ENCODE data around the gene SLFN12L.
A peak's percentile ranks its signal among the peaks of the same experiment; 100 is the strongest.

SLFN12L gene

GRCh38 chr17:35559495-35560210 is 22.2 kb upstream of the SLFN12L start:
- Histone ChIP-seq H3K9me3 (ENCODE audit: insufficient read depth, low read length) (no peaks in the 10 kb centered on the region), H3K4me3 (ENCODE audit: low read length) (no peak overlapping the region), H3K27ac (ENCODE audit: low read length) (no peak overlapping the region), H3K27me3 (ENCODE audit: low read depth, low read length) (0 out of 2 replicates have a peak, but pooled peaks cover 8% of the 10 kb centered on the region), H3K79me2 (ENCODE audit: low read length) (no peaks in the 10 kb centered on the region), H3K9ac (ENCODE audit: low read length) (no peak overlapping the region), H4K20me1 (ENCODE audit: insufficient read depth, low read length) (no peaks in the 10 kb centered on the region), H3K4me1 (ENCODE audit: low read length) (peaks cover 9% of the 10 kb centered on the region), H2AFZ (ENCODE audit: low read depth, low read length) (no peak overlapping the region), H3K36me3 (replicated peaks; ENCODE audit: low read depth, low read length) (no peaks in the 10 kb centered on the region), H3K4me2 (ENCODE audit: low read length) (no peak overlapping the region)
- TF ChIP-seq EZH2phosphoT487 (IDR thresholded peaks at IDR 0.05; ENCODE audit: low read depth): no peak
- no peak for TF ChIP-seq CTCF (IDR thresholded peaks at IDR 0.05; ENCODE audit: low read depth, low read length)

GRCh38 chr17:35557353-35557752 is 19.9 kb upstream of the SLFN12L start:
- no peak for TF ChIP-seq EZH2phosphoT487 (IDR thresholded peaks at IDR 0.05; ENCODE audit: low read depth)
- no peak for TF ChIP-seq CTCF (IDR thresholded peaks at IDR 0.05; ENCODE audit: low read depth, low read length)
- no peak overlapping the region for H3K4me2 ChIP-seq (ENCODE audit: low read length)

GRCh38 chr17:35555691-35556090 is 18.2 kb upstream of the SLFN12L start:
- Histone ChIP-seq H3K79me2 (ENCODE audit: low read length) (no peaks in the 10 kb centered on the region), H2AFZ (ENCODE audit: low read depth, low read length) (no peak overlapping the region), H3K36me3 (replicated peaks; ENCODE audit: low read depth, low read length) (no peaks in the 10 kb centered on the region), H3K27me3 (ENCODE audit: low read depth, low read length) (peaks cover 15% of the 10 kb centered on the region; the same call in 1 of the 2 replicates), H3K4me1 (ENCODE audit: low read length) (peaks cover 6% of the 10 kb centered on the region), H3K4me3 (ENCODE audit: low read length) (no peak overlapping the region), H3K4me2 (ENCODE audit: low read length) (no peak overlapping the region), H4K20me1 (ENCODE audit: insufficient read depth, low read length) (no peaks in the 10 kb centered on the region), H3K9ac (ENCODE audit: low read length) (no peak overlapping the region), H3K27ac (ENCODE audit: low read length) (no peak overlapping the region), H3K9me3 (ENCODE audit: insufficient read depth, low read length) (no peaks in the 10 kb centered on the region)
- TF ChIP-seq EZH2phosphoT487 (IDR thresholded peaks at IDR 0.05; ENCODE audit: low read depth) (no peak), CTCF (IDR thresholded peaks at IDR 0.05; ENCODE audit: low read depth, low read length) (peak; percentile 59)

More at GRCh38 chr17:35557353-35557752, 19.9 kb upstream of the SLFN12L start:
- Histone ChIP-seq H3K36me3 (replicated peaks; ENCODE audit: low read depth, low read length) (no peaks in the 10 kb centered on the region), H4K20me1 (ENCODE audit: insufficient read depth, low read length) (no peaks in the 10 kb centered on the region), H2AFZ (ENCODE audit: low read depth, low read length) (no peak overlapping the region), H3K9me3 (ENCODE audit: insufficient read depth, low read length) (no peaks in the 10 kb centered on the region), H3K79me2 (ENCODE audit: low read length) (no peaks in the 10 kb centered on the region), H3K4me1 (ENCODE audit: low read length) (peaks cover 6% of the 10 kb centered on the region), H3K9ac (ENCODE audit: low read length) (no peak overlapping the region), H3K27me3 (ENCODE audit: low read depth, low read length) (peaks cover 15% of the 10 kb centered on the region; the same call in 1 of the 2 replicates), H3K27ac (ENCODE audit: low read length) (no peak overlapping the region), H3K4me3 (ENCODE audit: low read length) (no peak overlapping the region)

GRCh38 chr17:35554668-35555067 is 17.2 kb upstream of the SLFN12L start:
- TF ChIP-seq EZH2phosphoT487 (IDR thresholded peaks at IDR 0.05; ENCODE audit: low read depth) (no peak), CTCF (IDR thresholded peaks at IDR 0.05; ENCODE audit: low read depth, low read length) (no peak)
- Histone ChIP-seq H3K79me2 (ENCODE audit: low read length) (no peaks in the 10 kb centered on the region), H3K4me2 (ENCODE audit: low read length) (peak overlapping the region; percentile 39), H3K27me3 (ENCODE audit: low read depth, low read length) (peaks cover 14% of the 10 kb centered on the region; the same call in 1 of the 2 replicates), H3K27ac (ENCODE audit: low read length) (no peak overlapping the region), H3K9ac (ENCODE audit: low read length) (no peak overlapping the region), H3K36me3 (replicated peaks; ENCODE audit: low read depth, low read length) (no peaks in the 10 kb centered on the region), H4K20me1 (ENCODE audit: insufficient read depth, low read length) (no peaks in the 10 kb centered on the region), H3K4me3 (ENCODE audit: low read length) (no peak overlapping the region), H3K4me1 (ENCODE audit: low read length) (peaks cover 6% of the 10 kb centered on the region), H2AFZ (ENCODE audit: low read depth, low read length) (no peak overlapping the region), H3K9me3 (ENCODE audit: insufficient read depth, low read length) (no peaks in the 10 kb centered on the region)
